Neural crest cell (in vitro differentiated cells): Measurements from ENCODE around the gene RNFT2. TPM values are rescaled to one million over a fixed set of nuclear protein-coding genes. Genes with fewer than 3 reads are reported as not detected.
"Not testable (repeated sequence)": the region's sequence is repeated elsewhere in the genome, so short reads cannot be mapped to it uniquely, and the experiment has no call there.

Experiments used
- DNase-seq: peaks from one replicate; pipeline ENCODE4 v3.0.0; 2021; ENCODE audit warnings: low read depth, mixed read lengths, low spot score
- H3K27ac Mint-ChIP-seq: one replicate; pipeline ENCODE4 v1.8.0; 2021; ENCODE audit warnings: mild to moderate bottlenecking, mixed read lengths; ENCODE audit not compliant: unreplicated experiment
- H3K27me3 Mint-ChIP-seq: 2 replicates; pipeline ENCODE4 v1.8.0; 2021; ENCODE audit warnings: low read depth, mild to moderate bottlenecking, mixed read lengths
- H3K36me3 Mint-ChIP-seq: 2 replicates; pipeline ENCODE4 v1.8.0; 2021; ENCODE audit warnings: low read depth, mild to moderate bottlenecking, mixed read lengths
- H3K4me1 Mint-ChIP-seq: 2 replicates; pipeline ENCODE4 v1.8.0; 2021; ENCODE audit warnings: mixed read lengths
- H3K4me3 Mint-ChIP-seq: one replicate; pipeline ENCODE4 v1.8.0; 2021; ENCODE audit warnings: mild to moderate bottlenecking, mixed read lengths
- H3K9me3 Mint-ChIP-seq: 2 replicates; pipeline ENCODE4 v1.8.0; 2021; ENCODE audit warnings: mixed read lengths
- total RNA-seq: library from RNA; stranded (reverse); gene quantifications from 2 replicates; pipeline ENCODE4 v1.2.1, GENCODE V29; 2021
- TF ChIP-seq, protein P1 (sequence below): fragments of 200-600 bp; sonication (generic); conservative IDR thresholded peaks from 2 replicates; pipeline ENCODE4 v1.5.0; 2021; ENCODE audit warnings: antibody characterized with exemption, mild to moderate bottlenecking

Gene RNFT2
- total RNA-seq, 1 donor from 2014 or later: 79.9 TPM

DNA sequence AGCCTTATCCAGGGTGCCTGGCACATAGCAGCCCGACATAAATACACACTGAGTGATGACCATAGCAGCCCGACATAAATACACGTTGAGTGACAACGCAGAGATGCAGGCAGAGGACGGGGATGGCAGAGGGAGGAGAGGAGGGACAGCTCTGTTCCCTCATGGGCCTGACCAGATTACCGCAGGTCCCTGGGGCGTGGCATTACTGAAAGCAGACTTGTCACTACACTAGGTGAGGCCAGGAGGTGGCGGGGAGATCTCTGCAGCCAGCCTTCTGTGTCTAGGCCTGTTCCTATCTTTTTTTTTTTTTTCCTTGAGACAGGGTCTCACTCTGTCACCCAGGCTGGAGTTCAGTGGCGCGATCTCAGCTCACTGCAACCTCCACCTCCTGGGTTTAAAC is 74.1 kb downstream of the RNFT2 start:
- TF ChIP-seq, protein P1, sequence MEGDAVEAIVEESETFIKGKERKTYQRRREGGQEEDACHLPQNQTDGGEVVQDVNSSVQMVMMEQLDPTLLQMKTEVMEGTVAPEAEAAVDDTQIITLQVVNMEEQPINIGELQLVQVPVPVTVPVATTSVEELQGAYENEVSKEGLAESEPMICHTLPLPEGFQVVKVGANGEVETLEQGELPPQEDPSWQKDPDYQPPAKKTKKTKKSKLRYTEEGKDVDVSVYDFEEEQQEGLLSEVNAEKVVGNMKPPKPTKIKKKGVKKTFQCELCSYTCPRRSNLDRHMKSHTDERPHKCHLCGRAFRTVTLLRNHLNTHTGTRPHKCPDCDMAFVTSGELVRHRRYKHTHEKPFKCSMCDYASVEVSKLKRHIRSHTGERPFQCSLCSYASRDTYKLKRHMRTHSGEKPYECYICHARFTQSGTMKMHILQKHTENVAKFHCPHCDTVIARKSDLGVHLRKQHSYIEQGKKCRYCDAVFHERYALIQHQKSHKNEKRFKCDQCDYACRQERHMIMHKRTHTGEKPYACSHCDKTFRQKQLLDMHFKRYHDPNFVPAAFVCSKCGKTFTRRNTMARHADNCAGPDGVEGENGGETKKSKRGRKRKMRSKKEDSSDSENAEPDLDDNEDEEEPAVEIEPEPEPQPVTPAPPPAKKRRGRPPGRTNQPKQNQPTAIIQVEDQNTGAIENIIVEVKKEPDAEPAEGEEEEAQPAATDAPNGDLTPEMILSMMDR: no peak
- H3K36me3 Mint-ChIP-seq: no peaks in the 10 kb centered on the region
- no peaks in the 10 kb centered on the region for H3K4me1 Mint-ChIP-seq
- no peak for DNase-seq
- no peaks in the 10 kb centered on the region for H3K27me3 Mint-ChIP-seq
- H3K4me3 Mint-ChIP-seq: no peak overlapping the region
- no peaks in the 10 kb centered on the region for H3K9me3 Mint-ChIP-seq
- peak overlapping the region; percentile 55 for H3K27ac Mint-ChIP-seq

GRCh38 chr12:116813271-116814041 is 75.3 kb downstream of the RNFT2 start:
- Mint-ChIP-seq H3K27me3 (no peaks in the 10 kb centered on the region), H3K9me3 (no peaks in the 10 kb centered on the region), H3K27ac (peak overlapping the region; percentile 65), H3K4me1 (peaks cover 8% of the 10 kb centered on the region), H3K36me3 (no peaks in the 10 kb centered on the region), H3K4me3 (no peak overlapping the region)
- TF ChIP-seq, protein P1: no peak
- DNase-seq: no peak

DNA sequence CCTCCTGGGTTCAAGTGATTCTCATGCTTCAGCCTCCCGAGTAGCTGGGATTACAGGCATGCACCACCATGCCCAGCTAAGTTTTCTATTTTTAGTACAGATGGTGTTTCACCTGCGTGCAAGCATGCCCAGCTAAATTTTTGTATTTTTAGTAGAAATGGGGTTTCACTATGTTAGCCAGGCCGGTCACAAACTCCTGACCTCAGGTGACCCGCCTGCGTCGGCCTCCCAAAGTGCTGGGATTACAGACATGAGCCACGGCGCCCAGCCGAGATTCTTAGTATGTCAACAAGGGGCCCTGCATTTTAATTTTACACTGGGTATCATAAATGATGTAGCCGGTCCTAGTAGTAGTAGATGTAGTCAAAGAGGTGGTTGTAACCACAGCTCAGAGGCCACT is 76.7 kb downstream of the RNFT2 start:
- not testable (repeated sequence) for DNase-seq, H3K36me3 Mint-ChIP-seq, H3K27ac Mint-ChIP-seq, H3K9me3 Mint-ChIP-seq, H3K27me3 Mint-ChIP-seq
- H3K4me3 Mint-ChIP-seq: peak overlapping the region; percentile 0
- peaks cover 19% of the 10 kb centered on the region for H3K4me1 Mint-ChIP-seq

GRCh38 chr12:116818341-116818856 is 80.3 kb downstream of the RNFT2 start:
- Mint-ChIP-seq H3K27me3 (no peaks in the 10 kb centered on the region), H3K9me3 (no peaks in the 10 kb centered on the region), H3K4me3 (peak overlapping the region; percentile 96), H3K4me1 (peaks cover 33% of the 10 kb centered on the region), H3K27ac (peak overlapping the region; percentile 100), H3K36me3 (no peaks in the 10 kb centered on the region)
- no peak for DNase-seq
- TF ChIP-seq, protein P1: no peak

- Mint-ChIP-seq H3K36me3 (no peaks in the 10 kb centered on the region), H3K4me3 (peak overlapping the region; percentile 96), H3K9me3 (no peaks in the 10 kb centered on the region), H3K4me1 (peaks cover 33% of the 10 kb centered on the region), H3K27me3 (no peaks in the 10 kb centered on the region), H3K27ac (peak overlapping the region; percentile 100)
- TF ChIP-seq, protein P1: no peak
- DNase-seq: peak; percentile 79
These were observed 81.1 kb downstream of the RNFT2 start for GRCh38 chr12:116818948-116819832.
